Measurements from ENCODE around the gene TOMM34. TPM values are rescaled to one million over a fixed set of nuclear protein-coding genes. Genes with fewer than 3 reads are reported as not detected.

Gene TOMM34
- total RNA-seq, result 1 to 10 TPM; 8.5 to 9.2 (median 8.8) TPM
- total RNA-seq (2013), result 12.6 TPM

GRCh38 chr20:44960103-44960852, at the start of gene TOMM34:
TOMM34 (minus strand) TSS chr20:44960397; CDS start chr20:44960333, 64 bp downstream.
- WGBS (ENCODE audit: insufficient coverage), result under 1% methylated on average over 60 of the region's 60 CpGs
- H3K4me3 ChIP-seq (ENCODE audit: low read length), result peak within 1 kb of the TSS; percentile 85
- Mint-ChIP-seq H3K27me3 (ENCODE audit: low read depth in 2 of 2) (no peaks in the 10 kb centered on the region), H3K4me3 (peak within 1 kb of the TSS; percentile 99), H3K36me3 (peaks cover 8% of the 10 kb centered on the region), H3K4me1 (peaks cover 33 to 35% of the 10 kb centered on the region in 2 donors), H3K27ac (peak within 1 kb of the TSS; percentile 82 to 88), H3K9me3 (no peaks in the 10 kb centered on the region)
- H3K9me3 ChIP-seq (ENCODE audit: control insufficient read depth, insufficient read depth, low read length), result no peaks in the 10 kb centered on the region
- peaks cover 9% of the 10 kb centered on the region for H3K36me3 ChIP-seq (ENCODE audit: control insufficient read depth, insufficient read depth, low read length)
- DNase-seq (peak; percentile 90 to 97), ATAC-seq (peak; percentile 93 to 97 (median 96))
- H3K27ac ChIP-seq (ENCODE audit: low read length), result peak within 1 kb of the TSS; percentile 61
- H3K4me1 ChIP-seq (ENCODE audit: control insufficient read depth, insufficient read depth, low read length), result peaks cover 13% of the 10 kb centered on the region
- H3K27me3 ChIP-seq (ENCODE audit: control insufficient read depth, insufficient read depth, low read length), result no peaks in the 10 kb centered on the region
- no peak for TF ChIP-seq CTCF (IDR thresholded peaks at IDR 0.05)
- intact Hi-C loops (cut with micrococcal nuclease), result no loop called here

- Mint-ChIP-seq H3K27me3 (ENCODE audit: low read depth in 2 of 2) (no peaks in the 10 kb centered on the region), H3K9me3 (no peaks in the 10 kb centered on the region), H3K27ac (peak overlapping the region; percentile 24 to 51), H3K36me3 (peaks cover 14% of the 10 kb centered on the region), H3K4me3 (no peak overlapping the region), H3K4me1 (peaks cover 42 to 53% of the 10 kb centered on the region in 2 donors)
- H3K4me1 ChIP-seq (ENCODE audit: control insufficient read depth, insufficient read depth, low read length), result no peaks in the 10 kb centered on the region
- intact Hi-C loops (cut with micrococcal nuclease), result no loop called here
- H3K27ac ChIP-seq (ENCODE audit: low read length), result no peak overlapping the region
- DNase-seq (no peak), ATAC-seq (no peak)
- no peaks in the 10 kb centered on the region for H3K27me3 ChIP-seq (ENCODE audit: control insufficient read depth, insufficient read depth, low read length)
- H3K36me3 ChIP-seq (ENCODE audit: control insufficient read depth, insufficient read depth, low read length), result peaks cover 64% of the 10 kb centered on the region
- H3K9me3 ChIP-seq (ENCODE audit: control insufficient read depth, insufficient read depth, low read length), result no peaks in the 10 kb centered on the region
- no peak for TF ChIP-seq CTCF (IDR thresholded peaks at IDR 0.05)
- H3K4me3 ChIP-seq (ENCODE audit: low read length), result no peak overlapping the region
These were observed 48.4 kb upstream of the TOMM34 start for GRCh38 chr20:45008521-45009049.

GRCh38 chr20:44997668-44998067, 37.5 kb upstream of the TOMM34 start:
- no peak overlapping the region for H3K4me3 Mint-ChIP-seq
- ATAC-seq (no peak), DNase-seq (no peak)
- WGBS (ENCODE audit: insufficient coverage), result 76% methylated on average over 2 of the region's 5 CpGs
- no peaks in the 10 kb centered on the region for H3K27me3 Mint-ChIP-seq (ENCODE audit: low read depth in 2 of 2)
- Histone ChIP-seq H3K4me1 (ENCODE audit: control insufficient read depth, insufficient read depth, low read length) (peaks cover 7% of the 10 kb centered on the region), H3K4me3 (ENCODE audit: low read length) (no peak overlapping the region), H3K36me3 (ENCODE audit: control insufficient read depth, insufficient read depth, low read length) (peaks cover 84% of the 10 kb centered on the region), H3K27me3 (ENCODE audit: control insufficient read depth, insufficient read depth, low read length) (no peaks in the 10 kb centered on the region), H3K9me3 (ENCODE audit: control insufficient read depth, insufficient read depth, low read length) (no peaks in the 10 kb centered on the region), H3K27ac (ENCODE audit: low read length) (no peak overlapping the region)
- no peak for TF ChIP-seq CTCF (IDR thresholded peaks at IDR 0.05)
- peaks cover 42% of the 10 kb centered on the region for H3K36me3 Mint-ChIP-seq
- peaks cover 40 to 52% of the 10 kb centered on the region in 2 donors for H3K4me1 Mint-ChIP-seq
- H3K9me3 Mint-ChIP-seq, result no peaks in the 10 kb centered on the region
- H3K27ac Mint-ChIP-seq, result peak overlapping the region; percentile 62 to 84
- intact Hi-C loops (cut with micrococcal nuclease), result no loop called here

All from natural killer cell (primary cell).